Glomerular endothelial cell (primary cell): ENCODE results near the gene ADGRV1. TPM values are rescaled to one million over a fixed set of nuclear protein-coding genes. Genes with fewer than 3 reads are reported as not detected.

Experiments
- DNase-seq: peaks from one replicate; pipeline ENCODE4 v3.0.0-alpha.2; 2011; ENCODE audit warnings: low read depth, low spot score; ENCODE audit errors: extremely low read depth
- total RNA-seq: library from RNA; depleted of rRNA; stranded (reverse); fragments of >200 nt; gene quantifications from 2 replicates; pipeline ENCODE4 v1.2.3, GENCODE V29; 2015

ADGRV1 gene
- total RNA-seq, 1 donor from 2014 or later = 0.12 TPM

DNA sequence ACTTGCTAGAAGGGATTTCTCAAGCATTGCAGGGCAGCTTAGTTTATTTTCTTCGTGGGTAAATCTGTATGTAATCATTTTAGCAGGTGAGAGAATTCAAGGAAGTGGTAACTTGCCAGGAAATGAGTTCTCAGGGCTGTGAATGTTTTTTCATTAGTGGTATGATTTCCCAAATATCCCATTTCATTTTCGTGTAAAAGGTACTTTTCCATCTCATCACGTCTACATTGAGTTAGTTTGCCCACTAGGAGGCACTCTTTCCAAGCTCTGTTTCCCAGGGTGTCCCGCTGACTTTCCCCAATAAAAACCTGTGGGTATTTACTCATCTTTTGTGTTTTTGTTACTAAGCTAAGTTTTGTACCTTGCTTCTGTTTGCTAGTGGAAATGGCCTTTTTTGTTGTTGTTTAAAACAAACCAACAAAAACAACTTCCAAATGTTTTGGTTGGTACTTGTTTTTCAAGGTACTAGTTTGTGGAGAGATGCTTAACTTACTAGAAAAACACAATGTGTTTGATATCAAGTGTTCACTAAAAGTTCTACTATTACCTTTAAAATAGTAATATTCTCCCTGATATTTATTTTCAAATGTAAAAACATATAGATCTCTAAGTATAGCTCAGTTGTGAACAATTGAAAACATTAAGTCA, 373.6 kb downstream of the ADGRV1 start:
- DNase-seq = peak; percentile 91

GRCh38 chr5:90933298-90933697, 374.7 kb downstream of the ADGRV1 start:
- no peak for DNase-seq

GRCh38 chr5:90934091-90934719, 375.6 kb downstream of the ADGRV1 start:
- no peak for DNase-seq

- no peak for DNase-seq
These were observed 376.1 kb downstream of the ADGRV1 start for GRCh38 chr5:90934738-90935137.

GRCh38 chr5:90939211-90939610, 380.6 kb downstream of the ADGRV1 start:
- no peak for DNase-seq

GRCh38 chr5:90940227-90940995, 381.8 kb downstream of the ADGRV1 start:
- no peak for DNase-seq

- no peak for DNase-seq
These were observed 382.6 kb downstream of the ADGRV1 start for GRCh38 chr5:90941002-90941720.

GRCh38 chr5:90944116-90944515, 385.5 kb downstream of the ADGRV1 start:
- DNase-seq = no peak

- DNase-seq = no peak
These were observed 389.1 kb downstream of the ADGRV1 start for GRCh38 chr5:90947667-90948066.

- DNase-seq = no peak
These were observed 390.4 kb downstream of the ADGRV1 start for GRCh38 chr5:90948969-90949368.

DNA sequence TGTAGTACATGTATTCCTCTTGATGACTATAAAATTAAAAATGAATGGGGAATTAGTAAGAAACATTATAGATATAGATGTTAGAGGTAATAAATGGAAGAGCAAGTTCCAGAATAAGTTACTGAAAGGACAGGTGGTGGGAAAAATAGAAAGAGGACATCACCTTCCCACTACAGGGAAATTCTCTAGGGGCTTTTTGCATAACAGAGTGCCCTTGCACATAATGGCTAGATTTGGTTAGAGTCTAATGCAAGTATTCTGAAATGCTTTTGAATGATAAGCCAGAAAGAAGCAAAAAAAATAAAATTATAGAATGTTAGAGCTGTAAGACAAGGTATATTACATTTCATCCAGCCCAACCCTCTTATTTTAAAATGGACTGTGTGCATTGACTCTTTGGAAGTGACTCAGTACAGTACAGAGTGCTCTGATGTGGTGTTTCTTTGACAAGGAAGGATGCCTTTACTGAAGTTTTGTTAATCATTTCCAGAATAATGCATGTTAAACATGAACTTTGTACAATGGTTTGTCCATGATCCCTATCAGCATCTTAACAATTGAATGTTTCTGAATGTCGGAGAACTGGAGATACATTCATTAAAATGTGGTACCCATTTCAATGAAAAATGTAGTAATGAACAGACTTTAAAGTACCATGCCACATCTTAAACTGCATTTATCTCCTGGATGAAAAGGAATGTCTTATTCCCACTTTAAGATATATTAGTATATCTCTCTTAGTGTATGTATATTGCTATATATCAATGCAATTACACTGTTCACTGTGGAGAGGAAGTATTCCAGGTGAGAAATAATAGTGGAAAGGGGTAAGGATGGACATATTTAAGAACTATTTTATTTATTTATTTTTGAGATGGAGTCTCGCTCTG, 391.1 kb downstream of the ADGRV1 start:
- no peak for DNase-seq

DNA sequence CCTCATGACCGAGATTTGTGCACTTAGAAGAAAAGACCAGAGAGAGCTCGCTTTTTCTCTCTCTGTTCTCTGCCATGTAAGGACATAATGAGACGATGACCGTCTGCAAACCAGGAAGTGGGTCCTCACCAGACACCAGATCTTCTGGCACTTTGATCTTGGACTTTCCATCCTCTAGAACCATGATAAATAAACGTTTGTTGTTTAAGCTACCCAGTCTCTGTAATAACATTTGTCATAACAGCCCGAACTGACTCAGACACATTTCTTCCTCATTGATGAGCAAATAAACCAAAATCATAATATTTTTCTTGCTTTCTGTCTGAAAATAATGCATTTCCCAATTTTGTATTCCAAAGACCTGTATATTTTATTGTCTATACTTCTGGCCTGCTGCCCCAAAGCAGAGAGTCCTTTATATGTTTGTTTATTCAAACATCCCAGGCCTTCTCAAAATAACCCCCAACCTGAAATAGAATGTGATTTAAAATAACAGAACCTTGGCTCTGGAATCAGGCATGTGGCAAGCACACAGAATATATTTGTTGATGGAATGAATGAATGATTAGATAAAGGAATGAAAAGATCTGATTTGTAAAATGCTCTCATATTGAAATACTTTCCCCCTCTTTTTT, 396.5 kb downstream of the ADGRV1 start:
- DNase-seq = no peak

DNA sequence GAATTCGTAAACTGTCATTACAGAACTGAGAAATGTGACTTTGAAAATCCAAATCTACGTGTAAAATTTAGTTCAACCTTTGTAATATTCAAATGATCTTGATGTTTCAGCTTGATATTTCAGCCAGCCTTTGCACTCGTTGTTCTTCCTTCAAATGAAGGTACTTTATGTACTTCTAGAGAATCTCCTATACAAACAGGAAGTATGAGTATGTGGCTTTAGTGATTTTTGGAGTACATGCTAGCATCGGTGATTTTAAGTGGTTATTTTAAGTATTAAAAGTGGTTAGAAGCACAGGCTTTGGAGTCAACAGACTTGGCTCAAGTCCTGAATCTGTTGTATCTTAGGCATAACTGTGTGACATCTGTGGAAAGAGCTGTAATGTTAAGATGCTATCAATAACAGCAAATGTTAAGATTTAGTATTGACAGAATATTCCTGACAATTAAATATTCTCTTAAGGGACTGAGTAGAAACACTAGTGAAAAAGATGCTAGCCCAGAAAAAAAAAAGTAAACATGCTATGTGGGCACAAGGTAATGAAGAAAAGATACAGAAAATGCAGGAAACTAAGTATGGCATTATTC, 398.0 kb downstream of the ADGRV1 start:
- DNase-seq = no peak

GRCh38 chr5:90957906-90958305, 399.3 kb downstream of the ADGRV1 start:
- DNase-seq = no peak

DNA sequence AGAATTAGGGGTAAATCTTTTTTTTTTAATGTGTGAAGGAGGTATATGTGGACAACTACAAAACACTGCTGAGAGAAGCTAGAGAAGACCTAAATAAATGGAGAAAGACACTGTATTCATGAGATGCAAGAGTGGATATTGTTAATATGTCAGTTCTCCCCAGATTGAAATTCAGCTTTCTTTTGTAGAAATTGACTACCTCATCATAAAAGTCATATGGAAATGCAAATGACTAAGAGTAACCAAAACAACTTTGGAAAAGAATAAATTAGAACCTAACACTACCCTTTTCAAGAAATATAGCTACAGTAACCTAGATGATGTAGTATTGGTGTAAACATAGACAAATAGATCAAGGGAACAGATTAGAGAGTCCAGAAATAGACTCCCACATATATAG, 400.7 kb downstream of the ADGRV1 start:
- DNase-seq = no peak

DNA sequence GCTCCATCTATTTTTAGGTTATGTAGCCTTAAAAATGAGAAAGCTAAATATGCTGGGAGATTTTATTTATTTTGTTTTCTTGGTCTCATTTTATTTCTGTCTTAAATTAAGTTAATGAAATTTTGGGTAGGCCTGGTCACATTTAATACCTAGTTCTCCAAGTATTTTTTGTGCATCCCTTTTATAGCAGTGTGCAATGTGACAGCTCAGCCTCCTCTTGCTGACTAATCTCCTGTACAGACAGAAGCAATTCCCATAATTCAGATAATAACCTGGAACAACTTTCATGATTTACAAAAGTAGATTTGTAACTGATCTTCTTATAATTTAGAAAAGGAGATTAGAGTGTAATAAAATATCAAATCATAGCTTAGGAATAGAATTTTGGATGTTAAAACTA, 403.9 kb downstream of the ADGRV1 start:
- no peak for DNase-seq

DNA sequence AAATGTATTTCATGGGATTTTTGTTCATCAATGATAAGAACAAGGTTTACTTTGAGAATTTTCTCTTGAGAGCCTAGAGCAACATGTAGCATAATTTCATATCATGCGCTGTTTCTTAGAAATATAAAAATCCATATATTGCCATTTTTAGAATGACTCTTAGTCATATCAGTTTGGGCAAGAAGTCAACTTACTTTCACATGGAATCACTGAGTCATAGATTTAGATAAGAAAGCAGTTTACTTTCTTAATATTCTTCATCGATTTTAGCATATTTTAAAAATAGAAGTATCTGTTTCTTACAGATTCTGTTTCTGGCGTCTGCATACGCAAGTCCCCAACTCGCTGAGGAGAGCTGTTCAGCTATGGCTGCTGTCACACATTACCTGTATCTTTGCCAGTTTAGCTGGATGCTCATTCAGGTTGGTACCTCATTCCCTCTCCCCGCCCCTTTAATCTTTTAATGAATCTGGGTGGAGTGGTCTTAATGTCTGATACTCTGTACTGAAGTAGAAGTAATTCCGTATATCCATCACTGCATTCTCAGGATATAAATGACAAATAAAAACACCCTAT, 406.6 kb downstream of the ADGRV1 start:
- no peak for DNase-seq

GRCh38 chr5:90967443-90967842, 408.8 kb downstream of the ADGRV1 start:
- peak; percentile 80 for DNase-seq

DNA sequence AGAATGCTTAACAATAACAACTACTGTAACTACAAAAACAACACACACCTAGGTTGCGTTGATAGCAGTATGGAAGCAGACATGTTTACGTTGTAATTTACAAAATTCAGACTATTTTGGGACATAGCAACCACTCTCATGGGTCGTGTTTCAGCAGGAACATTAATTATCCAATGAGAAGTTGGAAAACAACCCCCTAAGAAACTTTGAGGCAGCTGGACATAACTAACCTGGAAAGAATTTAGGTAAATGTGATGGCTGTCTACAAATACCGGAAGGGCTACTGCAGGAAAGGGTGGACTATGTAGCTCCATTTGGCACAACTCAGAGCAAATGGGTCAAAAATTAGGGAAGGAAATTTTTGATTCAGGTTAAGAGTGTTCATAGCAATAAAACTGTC, 409.3 kb downstream of the ADGRV1 start:
- peak; percentile 60 for DNase-seq
